Mammary epithelial cell (primary cell): ENCODE measurements around the gene DNAJC1.

ENCODE experiments used
- CTCF ChIP-seq, 2 donors: IDR thresholded peaks in 1 of 2; conservative IDR thresholded peaks in 1 of 2; 2 replicates each; pipeline ENCODE4 v1.5.1; 2011 to 2012; ENCODE audit warnings: inconsistent platforms in 2 of 2, low read length in 2 of 2, mild to moderate bottlenecking in 2 of 2, control low read depth in 1 of 2, low read depth in 1 of 2; ENCODE audit not compliant: insufficient read depth in 1 of 2; ENCODE audit errors: extremely low read depth in 1 of 2
- EZH2 ChIP-seq: IDR thresholded peaks from 2 replicates; pipeline ENCODE4 v1.6.1; 2012; ENCODE audit warnings: low read length, inconsistent platforms, borderline replicate concordance

GRCh38 chr10:21737106-21737505 lies 266.4 kb downstream of the DNAJC1 start:
- TF ChIP-seq CTCF (conservative IDR thresholded peaks at IDR 0.05 in 1 of 2, IDR thresholded peaks at IDR 0.05 in 1 of 2; ENCODE audit: extremely low read depth in 1 of 2, insufficient read depth in 1 of 2, low read depth in 1 of 2, low read length in 2 of 2) (no peak), EZH2 (no peak)
